Effector memory CD4-positive, alpha-beta T cell (primary cell): ENCODE data around the gene CCDC185.

Experiments used
- DNase-seq, 3 donors: peaks; one replicate each; pipeline ENCODE4 v3.0.0-alpha.2; 2020
- H3K27ac ChIP-seq: 2 replicates; pipeline ENCODE4 v1.7.0; 2013; ENCODE audit warnings: mild to moderate bottlenecking, low read length, moderate library complexity; ENCODE audit not compliant: insufficient read depth, poor library complexity, severe bottlenecking
- H3K27me3 ChIP-seq: replicated peaks from 2 replicates; pipeline ENCODE4 v1.7.0; 2013; ENCODE audit warnings: mild to moderate bottlenecking, low read length; ENCODE audit not compliant: insufficient read depth, control insufficient read depth, poor library complexity, severe bottlenecking
- H3K36me3 ChIP-seq: 2 replicates; pipeline ENCODE4 v1.7.0; 2013; ENCODE audit warnings: mild to moderate bottlenecking, low read length, moderate library complexity; ENCODE audit not compliant: control insufficient read depth, insufficient read depth
- H3K4me1 ChIP-seq: 2 replicates; pipeline ENCODE4 v1.7.0; 2013; ENCODE audit warnings: low read length, mild to moderate bottlenecking; ENCODE audit not compliant: control insufficient read depth, insufficient read depth, poor library complexity, severe bottlenecking
- H3K4me3 ChIP-seq: 2 replicates; pipeline ENCODE4 v1.7.0; 2013; ENCODE audit warnings: low read length, low read depth, mild to moderate bottlenecking; ENCODE audit not compliant: insufficient read depth, poor library complexity, severe bottlenecking
- H3K9me3 ChIP-seq: 2 replicates; pipeline ENCODE4 v1.7.0; 2013; ENCODE audit warnings: mild to moderate bottlenecking, low read length, moderate library complexity; ENCODE audit not compliant: control insufficient read depth

Gene CCDC185

DNA sequence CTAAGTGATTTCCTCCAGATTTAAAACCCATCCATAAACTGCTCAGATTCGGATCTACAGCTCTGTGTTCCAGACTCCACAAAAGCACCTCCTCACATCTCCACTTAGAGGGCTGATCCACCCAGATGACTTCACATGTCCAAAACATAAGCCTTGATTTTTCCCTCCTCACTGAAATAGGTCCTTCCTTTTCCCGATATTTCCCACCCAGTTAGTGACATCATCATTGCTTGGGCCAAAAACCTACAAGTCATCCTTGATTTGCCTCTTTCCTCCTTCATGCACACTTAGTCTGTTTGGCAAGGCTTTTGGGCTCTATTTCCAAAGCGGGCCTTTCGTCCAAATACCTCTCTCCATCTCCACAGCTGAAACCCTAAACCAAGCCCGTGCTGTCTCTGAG is 32.3 kb downstream of the CCDC185 start:
- Histone ChIP-seq H3K4me1 (no peaks in the 10 kb centered on the region), H3K4me3 (no peak overlapping the region), H3K27me3 (no peaks in the 10 kb centered on the region), H3K36me3 (no peaks in the 10 kb centered on the region), H3K27ac (no peak overlapping the region), H3K9me3 (no peaks in the 10 kb centered on the region)
- DNase-seq: no peak

DNA sequence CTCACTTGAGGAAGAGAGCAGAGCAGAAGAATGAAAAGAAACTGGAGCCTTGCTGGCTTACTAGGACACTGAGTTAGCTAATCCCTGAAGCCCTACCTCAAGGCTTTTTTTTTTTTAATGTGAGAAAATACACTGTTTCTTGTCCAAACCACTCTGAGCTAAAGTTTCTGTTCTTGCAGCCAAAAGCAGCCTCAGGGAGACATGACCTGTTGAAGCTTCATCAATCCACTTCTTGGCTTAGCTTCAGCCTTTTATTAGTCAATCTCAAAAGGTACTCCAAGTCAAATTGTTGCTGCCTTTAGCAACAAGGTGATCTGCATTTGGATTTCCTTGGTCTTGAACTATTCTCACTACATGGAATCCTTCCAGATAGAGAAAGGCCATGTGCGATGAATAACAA is 33.7 kb downstream of the CCDC185 start:
- Histone ChIP-seq H3K9me3 (no peaks in the 10 kb centered on the region), H3K4me3 (no peak overlapping the region), H3K36me3 (no peaks in the 10 kb centered on the region), H3K27ac (no peak overlapping the region), H3K27me3 (no peaks in the 10 kb centered on the region), H3K4me1 (no peaks in the 10 kb centered on the region)
- DNase-seq: no peak

DNA sequence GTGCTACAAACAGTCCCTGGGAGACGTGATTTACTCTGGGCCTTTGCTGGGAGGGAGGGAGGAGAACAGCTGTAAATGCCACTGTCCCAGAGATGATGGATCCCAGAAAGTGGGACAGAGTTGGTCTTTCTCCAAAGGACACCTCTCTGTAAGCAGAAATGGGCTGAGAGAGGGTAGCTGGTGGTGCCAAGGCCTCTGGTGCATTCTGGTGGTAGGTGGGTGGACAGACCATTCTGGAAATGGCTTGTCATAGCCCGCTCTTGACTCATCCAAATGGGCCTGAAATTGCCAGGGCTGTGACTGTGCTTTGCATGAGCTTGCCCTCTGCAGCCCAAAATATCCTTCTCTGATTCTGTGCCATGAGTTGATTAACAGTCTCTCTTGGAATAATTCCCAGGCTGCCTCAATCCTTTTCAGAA is 36.1 kb downstream of the CCDC185 start:
- H3K4me1 ChIP-seq: no peaks in the 10 kb centered on the region
- H3K27me3 ChIP-seq: no peaks in the 10 kb centered on the region
- H3K4me3 ChIP-seq: no peak overlapping the region
- no peaks in the 10 kb centered on the region for H3K9me3 ChIP-seq
- no peak for DNase-seq
- H3K27ac ChIP-seq: no peak overlapping the region
- H3K36me3 ChIP-seq: no peaks in the 10 kb centered on the region

DNA sequence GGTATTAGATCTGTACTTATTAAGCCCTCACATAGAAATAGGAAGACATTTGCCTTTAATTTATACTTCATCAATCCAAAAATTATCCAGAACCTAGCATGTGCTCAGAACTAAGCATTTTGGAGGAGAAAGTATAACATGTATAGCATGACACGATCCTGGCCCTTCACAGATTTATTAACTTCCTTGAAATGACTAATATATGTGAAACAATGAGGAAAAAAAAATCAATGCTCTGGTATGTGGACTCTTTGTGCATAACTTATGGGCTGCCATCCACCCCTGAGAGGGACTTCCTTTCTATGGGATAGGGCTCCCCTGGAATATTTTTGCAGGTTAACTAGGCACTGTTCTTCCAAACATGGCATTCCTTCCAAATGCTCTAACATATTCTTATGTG is 36.6 kb downstream of the CCDC185 start:
- no peak for DNase-seq
- no peak overlapping the region for H3K27ac ChIP-seq
- no peaks in the 10 kb centered on the region for H3K4me1 ChIP-seq
- H3K27me3 ChIP-seq: no peaks in the 10 kb centered on the region
- H3K9me3 ChIP-seq: no peaks in the 10 kb centered on the region
- H3K36me3 ChIP-seq: no peaks in the 10 kb centered on the region
- no peak overlapping the region for H3K4me3 ChIP-seq

DNA sequence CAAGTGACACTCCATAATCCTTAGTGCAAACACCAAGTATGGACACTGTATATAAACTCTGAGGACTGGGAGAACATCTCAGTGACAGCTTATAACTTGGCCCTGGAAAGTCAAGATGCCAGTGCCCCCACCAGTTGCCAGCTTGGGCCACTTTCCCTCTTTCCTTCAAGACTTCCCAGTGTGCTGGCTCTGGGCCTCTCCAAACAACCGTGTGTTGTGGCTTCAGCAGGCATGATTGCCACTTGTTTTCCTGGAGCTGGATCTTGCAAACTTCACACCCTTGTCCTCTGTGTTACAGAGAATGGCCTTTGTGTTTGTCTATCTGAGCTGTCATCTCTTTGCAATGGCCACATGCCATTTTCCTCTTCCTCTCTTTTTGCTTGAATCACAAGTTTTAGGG is 37.0 kb downstream of the CCDC185 start:
- Histone ChIP-seq H3K4me1 (no peaks in the 10 kb centered on the region), H3K4me3 (no peak overlapping the region), H3K36me3 (no peaks in the 10 kb centered on the region), H3K9me3 (no peaks in the 10 kb centered on the region), H3K27ac (no peak overlapping the region), H3K27me3 (no peaks in the 10 kb centered on the region)
- DNase-seq: no peak

DNA sequence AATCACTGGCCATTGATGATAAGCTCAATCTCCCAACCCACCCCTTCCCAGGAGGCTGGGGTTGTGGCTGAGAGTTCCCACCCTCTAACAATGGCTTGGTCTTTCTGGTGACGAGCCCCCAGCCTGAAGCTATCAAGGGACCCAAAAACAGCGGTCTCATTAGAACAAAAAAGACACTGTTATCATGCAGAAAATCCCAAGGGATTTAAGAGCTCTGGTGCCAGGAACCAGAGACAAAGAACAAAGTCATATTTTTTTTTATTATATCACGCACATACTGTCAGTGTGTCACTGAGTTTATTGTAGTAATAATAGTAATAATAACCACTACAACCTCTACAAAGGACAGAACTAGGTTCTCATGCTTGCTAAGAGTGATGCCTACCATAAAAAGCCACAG is 43.9 kb downstream of the CCDC185 start:
- H3K4me1 ChIP-seq: no peaks in the 10 kb centered on the region
- H3K27me3 ChIP-seq: no peaks in the 10 kb centered on the region
- DNase-seq: no peak
- H3K9me3 ChIP-seq: no peaks in the 10 kb centered on the region
- no peak overlapping the region for H3K27ac ChIP-seq
- no peaks in the 10 kb centered on the region for H3K36me3 ChIP-seq
- H3K4me3 ChIP-seq: no peak overlapping the region

DNA sequence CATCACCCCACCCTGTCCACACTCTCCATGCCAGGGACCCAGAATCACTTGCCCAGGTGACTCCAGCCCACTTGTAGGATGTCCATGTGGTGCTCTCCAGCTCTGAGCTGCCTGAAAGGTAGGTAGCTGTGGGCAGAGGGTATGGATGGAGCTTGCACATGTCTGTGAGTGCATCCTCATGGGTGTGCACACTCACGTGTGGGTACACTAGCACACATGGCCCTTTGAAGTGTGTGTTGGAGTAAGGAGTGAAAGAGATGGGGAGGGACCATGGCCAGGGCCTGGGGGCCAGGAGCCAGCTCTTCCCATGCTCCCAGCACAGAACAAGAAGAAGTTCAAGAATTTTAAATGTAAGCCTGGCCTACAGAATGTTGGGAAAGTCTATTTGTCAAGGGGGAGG is 50.2 kb downstream of the CCDC185 start:
- Histone ChIP-seq H3K27me3 (no peaks in the 10 kb centered on the region), H3K4me3 (no peak overlapping the region), H3K4me1 (no peaks in the 10 kb centered on the region), H3K36me3 (no peaks in the 10 kb centered on the region), H3K27ac (no peak overlapping the region), H3K9me3 (peaks cover 4% of the 10 kb centered on the region)
- DNase-seq: no peak

DNA sequence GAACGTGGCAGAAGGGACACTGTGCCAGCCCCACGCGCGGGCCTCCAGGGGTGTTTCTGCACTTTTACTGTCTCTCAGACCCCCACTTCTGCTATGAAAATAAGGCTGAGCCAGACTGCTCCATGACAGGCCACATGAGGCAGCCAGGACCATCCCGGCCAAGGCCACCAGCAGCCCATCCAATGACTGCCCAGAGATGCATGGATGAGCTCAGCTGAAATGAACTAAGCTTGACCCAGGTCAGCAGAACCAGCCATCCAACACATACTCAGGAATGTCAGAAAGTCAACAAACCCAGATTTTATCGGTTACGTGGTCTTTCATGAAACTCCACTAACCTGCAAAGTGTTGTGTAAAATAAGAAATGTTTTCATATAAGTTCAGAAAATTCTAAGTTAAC is 51.2 kb downstream of the CCDC185 start:
- no peak overlapping the region for H3K4me3 ChIP-seq
- DNase-seq: no peak
- H3K27ac ChIP-seq: no peak overlapping the region
- peaks cover 4% of the 10 kb centered on the region for H3K9me3 ChIP-seq
- H3K4me1 ChIP-seq: no peaks in the 10 kb centered on the region
- H3K27me3 ChIP-seq: no peaks in the 10 kb centered on the region
- H3K36me3 ChIP-seq: no peaks in the 10 kb centered on the region
